Measurements from ENCODE around the gene SRP9.

- TF ChIP-seq CTCF (optimal IDR thresholded peaks at IDR 0.05 in 1 of 3, IDR thresholded peaks at IDR 0.05 in 1 of 3, conservative IDR thresholded peaks at IDR 0.05 in 1 of 3; ENCODE audit: extremely low read depth in 1 of 3, insufficient read depth in 2 of 3, low read length in 3 of 3) (no peak), EZH2 (IDR thresholded peaks at IDR 0.05; ENCODE audit: low read length) (no peak)
These were observed 40.0 kb downstream of the SRP9 start for GRCh38 chr1:225817611-225818061.
